WERI-Rb-1 (cell line): ENCODE measurements around the gene SLC9A5.

ENCODE experiments used
- DNase-seq: peaks from one replicate; pipeline ENCODE4 v3.0.0-alpha.2; 2020
- H3K27ac ChIP-seq: fragments of 250-450 bp; sonication (Bioruptor Pico); 2 replicates; pipeline ENCODE4 v1.5.1; 2020; ENCODE audit warnings: mild to moderate bottlenecking, moderate library complexity
- H3K27me3 ChIP-seq: fragments of 250-450 bp; sonication (Bioruptor Pico); 2 replicates; pipeline ENCODE4 v1.5.1; 2021; ENCODE audit warnings: mild to moderate bottlenecking, low read depth, moderate library complexity; ENCODE audit not compliant: insufficient read depth, severe bottlenecking
- H3K36me3 ChIP-seq: fragments of 250-450 bp; sonication (Bioruptor Pico); 2 replicates; pipeline ENCODE4 v1.5.1; 2020; ENCODE audit warnings: mild to moderate bottlenecking, moderate library complexity
- H3K4me3 ChIP-seq: 2 replicates; pipeline ENCODE4 v1.5.1; 2011; ENCODE audit warnings: low read depth, mild to moderate bottlenecking, control low read depth, low read length
- H3K9me3 ChIP-seq: fragments of 250-450 bp; sonication (Bioruptor Pico); 2 replicates; pipeline ENCODE4 v1.5.1; 2021; ENCODE audit warnings: mild to moderate bottlenecking, moderate library complexity; ENCODE audit not compliant: severe bottlenecking
- CTCF ChIP-seq: IDR thresholded peaks from 2 replicates; pipeline ENCODE4 v1.5.1; 2011; ENCODE audit warnings: low read depth, mild to moderate bottlenecking, control low read depth, inconsistent platforms, low read length

Gene SLC9A5

GRCh38 chr16:67207249-67208091 lies 41.3 kb upstream of the SLC9A5 start:
- Histone ChIP-seq H3K27ac (peak overlapping the region; percentile 59), H3K36me3 (peaks cover 21% of the 10 kb centered on the region), H3K27me3 (no peaks in the 10 kb centered on the region), H3K9me3 (no peaks in the 10 kb centered on the region), H3K4me3 (peak overlapping the region; percentile 4; the same call in 1 of the 2 replicates)
- TF ChIP-seq CTCF: no peak
- no peak for DNase-seq

GRCh38 chr16:67208154-67208896 lies 40.5 kb upstream of the SLC9A5 start:
- Histone ChIP-seq H3K27me3 (no peaks in the 10 kb centered on the region), H3K4me3 (no peak overlapping the region), H3K36me3 (peaks cover 13% of the 10 kb centered on the region), H3K9me3 (no peaks in the 10 kb centered on the region), H3K27ac (no peak overlapping the region)
- no peak for TF ChIP-seq CTCF
- DNase-seq: no peak

- Histone ChIP-seq H3K27ac (no peak overlapping the region), H3K36me3 (peaks cover 2% of the 10 kb centered on the region; the same call in 1 of the 2 replicates), H3K9me3 (no peaks in the 10 kb centered on the region), H3K4me3 (no peak overlapping the region), H3K27me3 (no peaks in the 10 kb centered on the region)
- DNase-seq: no peak
- no peak for TF ChIP-seq CTCF
Observed at GRCh38 chr16:67209565-67209964, 39.2 kb upstream of the SLC9A5 start.

- no peak for TF ChIP-seq CTCF
Observed at GRCh38 chr16:67210069-67210937, 38.5 kb upstream of the SLC9A5 start.

GRCh38 chr16:67211674-67212073 lies 37.1 kb upstream of the SLC9A5 start:
- H3K27me3 ChIP-seq: no peaks in the 10 kb centered on the region
- H3K4me3 ChIP-seq: no peak overlapping the region
- no peaks in the 10 kb centered on the region for H3K9me3 ChIP-seq
- DNase-seq: no peak
- no peak overlapping the region for H3K27ac ChIP-seq
- H3K36me3 ChIP-seq: no peaks in the 10 kb centered on the region
- no peak for TF ChIP-seq CTCF

More at GRCh38 chr16:67210069-67210937, 38.5 kb upstream of the SLC9A5 start:
- H3K4me3 ChIP-seq: no peak overlapping the region
- no peak for DNase-seq
- no peak overlapping the region for H3K27ac ChIP-seq
- no peaks in the 10 kb centered on the region for H3K36me3 ChIP-seq
- no peaks in the 10 kb centered on the region for H3K27me3 ChIP-seq
- no peaks in the 10 kb centered on the region for H3K9me3 ChIP-seq
